Kidney capillary endothelial cell (primary cell): ENCODE data around the gene PRKCQ.
A peak's percentile ranks its signal among the peaks of the same experiment; 100 is the strongest.
"Not testable (repeated sequence)": the region's sequence is repeated elsewhere in the genome, so short reads cannot be mapped to it uniquely, and the experiment has no call there.

Experiments used
- DNase-seq: peaks from one replicate; pipeline ENCODE4 v3.0.0-alpha.2; 2018; ENCODE audit warnings: low spot score

PRKCQ gene

DNA sequence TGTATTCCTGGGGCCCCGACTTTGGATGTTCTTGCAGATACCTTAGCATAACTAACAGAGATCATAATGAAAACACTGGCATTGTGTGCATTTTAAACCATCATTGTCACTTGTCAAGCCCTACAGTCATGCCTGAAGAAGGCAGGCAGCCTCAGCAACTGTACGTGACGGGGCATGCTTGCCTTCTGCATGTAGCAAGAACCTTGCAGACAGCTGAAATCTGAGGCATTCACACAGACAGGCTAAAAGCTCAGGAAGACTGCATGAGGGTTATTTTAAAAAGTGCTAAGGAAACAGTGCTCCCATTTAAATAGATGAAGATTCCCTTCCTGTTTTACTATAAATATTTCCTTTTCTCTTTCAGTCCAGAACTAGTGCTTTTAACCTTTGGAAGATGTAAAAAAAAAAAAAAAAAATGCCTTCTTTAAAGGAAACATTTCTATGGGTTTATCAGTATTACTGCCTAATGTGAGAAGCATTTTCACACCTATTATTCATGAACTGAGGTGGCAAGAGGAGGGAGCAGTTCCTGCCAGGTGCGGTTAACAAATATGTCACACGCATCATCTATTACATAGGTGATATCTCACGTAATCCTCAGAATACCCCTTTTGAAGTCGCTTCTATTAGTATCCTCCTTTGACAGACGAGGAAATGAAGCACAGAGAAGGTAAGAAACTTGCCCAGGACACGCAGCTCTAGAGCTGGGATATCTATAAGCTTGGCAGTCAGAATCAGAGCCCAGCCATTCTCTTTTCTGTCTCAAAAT lies 88.1 kb downstream of the PRKCQ start:
- no peak for DNase-seq

GRCh38 chr10:6490614-6491013 lies 89.5 kb downstream of the PRKCQ start:
- no peak for DNase-seq

- DNase-seq, result no peak
Measured at GRCh38 chr10:6487920-6488319, 92.2 kb downstream of the PRKCQ start.

DNA sequence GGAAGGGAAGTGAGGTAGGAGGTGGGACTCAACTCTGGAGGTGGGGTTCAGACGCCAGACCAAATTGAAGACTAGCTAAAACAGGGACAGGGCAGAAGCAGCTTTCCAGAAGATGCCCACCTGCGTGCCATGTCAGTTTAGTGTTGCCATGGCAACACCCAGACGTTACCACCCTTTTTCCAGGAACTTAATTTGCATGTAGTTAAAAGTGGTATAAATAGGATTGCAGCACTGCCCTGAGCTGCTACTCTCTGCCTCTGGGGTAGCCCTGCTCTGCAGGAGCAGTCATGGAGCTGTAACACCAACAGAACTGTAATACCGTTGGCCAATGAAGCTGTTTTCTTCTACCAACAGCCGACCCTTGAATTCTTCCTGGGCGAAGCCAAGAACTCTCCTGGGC lies 93.8 kb downstream of the PRKCQ start:
- DNase-seq, result no peak

DNA sequence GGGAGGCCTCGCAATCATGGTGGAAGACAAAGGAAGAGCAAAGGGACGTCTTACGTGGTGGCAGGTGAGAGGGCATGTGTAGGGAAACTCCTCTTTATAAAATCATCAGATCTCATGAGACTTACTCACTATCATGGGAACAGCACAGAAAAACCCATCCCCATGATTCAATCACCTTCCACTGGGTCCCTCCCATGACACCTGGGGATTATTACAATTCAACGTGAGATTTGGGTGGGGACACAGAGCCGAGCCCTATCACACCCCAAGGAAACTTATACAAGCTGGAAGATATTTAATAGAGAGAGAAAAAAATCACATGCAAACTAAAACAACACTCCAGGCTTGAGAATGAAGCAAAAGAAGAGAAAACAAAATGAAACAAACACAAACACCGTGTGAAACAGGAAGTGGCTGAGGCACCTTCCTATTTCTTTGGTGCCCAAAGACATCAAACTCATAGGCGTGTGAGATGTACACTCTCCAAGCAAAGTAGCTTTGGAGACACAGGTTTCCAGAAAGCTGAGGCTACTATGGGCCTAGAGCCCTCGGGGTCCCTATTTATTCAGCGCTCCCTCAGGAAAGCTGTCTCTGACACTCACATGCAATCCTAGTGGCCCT lies 97.2 kb downstream of the PRKCQ start:
- no peak for DNase-seq

GRCh38 chr10:6478722-6479121 lies 101.4 kb downstream of the PRKCQ start:
- no peak for DNase-seq

DNA sequence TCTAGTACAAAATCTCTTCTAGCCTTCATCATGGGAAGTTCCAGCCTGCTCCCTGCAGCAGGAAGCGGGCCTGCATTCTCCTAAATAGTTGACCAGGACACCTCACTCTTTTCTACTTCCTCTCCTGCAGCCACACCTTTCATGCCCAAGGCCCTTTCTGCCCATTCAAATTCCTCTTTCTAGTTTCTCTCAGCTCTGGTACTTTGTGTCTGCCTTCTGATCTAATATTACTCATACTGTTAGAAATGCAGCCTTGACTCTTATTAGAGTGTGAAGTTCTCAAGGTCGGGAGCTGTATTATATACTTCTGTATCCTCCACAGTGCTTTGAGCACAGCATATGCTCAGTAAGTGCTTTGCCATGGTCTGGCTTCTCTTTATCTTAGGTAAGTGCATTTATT lies 103.1 kb downstream of the PRKCQ start:
- DNase-seq, result no peak

DNA sequence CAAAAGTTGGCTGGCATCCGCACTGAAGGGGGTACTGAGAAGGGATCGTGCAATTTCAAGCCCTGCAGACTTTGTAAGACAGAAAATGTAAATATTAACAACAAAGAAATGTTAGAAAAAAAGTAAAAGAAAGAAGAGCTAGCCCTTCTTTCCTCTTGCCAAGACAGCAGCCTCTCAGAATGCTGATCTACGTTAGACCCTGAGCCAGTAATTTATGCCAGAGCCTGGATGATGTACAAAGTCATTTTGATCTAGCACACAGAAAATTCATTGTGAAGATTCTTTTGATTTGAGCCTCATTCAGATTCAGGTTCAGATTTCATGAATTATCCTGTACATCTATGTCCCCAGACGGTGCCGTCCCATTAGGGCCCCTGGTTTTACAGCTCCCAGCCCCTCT lies 105.2 kb downstream of the PRKCQ start:
- DNase-seq, result no peak

DNA sequence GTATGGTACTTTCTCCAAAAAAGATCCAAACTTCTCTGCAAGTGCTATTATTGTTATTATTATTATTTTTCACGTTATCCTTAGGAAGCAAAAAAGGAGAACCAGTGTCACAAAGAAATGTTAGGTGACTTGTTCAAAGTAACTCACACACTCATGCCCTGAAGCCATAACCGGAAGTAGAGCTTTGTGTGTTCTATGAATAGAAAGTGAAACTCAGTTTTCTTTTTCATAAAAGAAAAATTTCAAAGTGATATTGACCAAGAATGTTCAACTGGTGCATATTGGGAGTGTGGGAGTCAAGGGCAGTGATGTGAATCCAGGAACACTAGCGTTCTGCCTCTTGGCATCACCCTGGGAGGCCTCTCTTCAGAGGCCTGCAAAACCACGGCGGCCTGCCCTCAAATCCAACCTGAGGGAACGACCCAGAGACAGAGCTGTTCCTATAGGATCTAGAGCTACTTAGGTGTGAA lies 106.1 kb downstream of the PRKCQ start:
- DNase-seq, result peak; percentile 16

DNA sequence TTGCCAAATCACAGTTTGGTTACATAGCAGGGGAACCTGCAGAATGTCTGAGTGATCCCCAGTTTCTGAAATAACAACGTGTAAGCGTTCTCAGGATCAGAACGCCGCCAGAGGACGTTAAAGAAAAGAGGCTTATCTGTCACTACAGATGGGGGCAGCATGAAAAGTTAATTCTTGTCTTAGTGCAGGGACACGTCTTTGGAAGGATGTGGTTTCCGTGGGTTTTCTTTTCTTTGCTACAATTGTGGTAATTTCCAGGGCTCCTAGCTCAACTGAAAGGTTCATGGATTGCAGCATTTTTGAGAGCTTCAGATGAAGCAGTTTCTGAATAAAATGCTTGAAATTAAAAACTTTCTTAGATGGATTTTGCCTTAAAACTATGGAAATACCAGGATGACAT lies 106.6 kb downstream of the PRKCQ start:
- DNase-seq, result no peak

DNA sequence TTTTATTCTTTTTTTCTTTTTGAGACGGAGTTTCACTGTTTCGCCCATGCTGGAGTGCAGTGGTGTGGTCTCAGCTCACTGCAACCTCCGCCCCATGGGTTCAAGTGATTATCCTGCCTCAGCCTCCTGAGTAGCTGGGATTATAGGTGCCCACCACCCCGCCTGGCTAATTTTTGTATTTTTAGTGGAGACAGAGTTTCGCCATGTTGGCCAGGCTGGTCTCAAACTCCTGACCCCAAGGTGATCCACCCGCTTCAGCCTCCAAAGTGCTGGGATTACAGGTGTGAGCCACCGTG lies 107.4 kb downstream of the PRKCQ start:
- DNase-seq, result not testable (repeated sequence)

GRCh38 chr10:6470894-6471618 lies 109.0 kb downstream of the PRKCQ start:
- no peak for DNase-seq

DNA sequence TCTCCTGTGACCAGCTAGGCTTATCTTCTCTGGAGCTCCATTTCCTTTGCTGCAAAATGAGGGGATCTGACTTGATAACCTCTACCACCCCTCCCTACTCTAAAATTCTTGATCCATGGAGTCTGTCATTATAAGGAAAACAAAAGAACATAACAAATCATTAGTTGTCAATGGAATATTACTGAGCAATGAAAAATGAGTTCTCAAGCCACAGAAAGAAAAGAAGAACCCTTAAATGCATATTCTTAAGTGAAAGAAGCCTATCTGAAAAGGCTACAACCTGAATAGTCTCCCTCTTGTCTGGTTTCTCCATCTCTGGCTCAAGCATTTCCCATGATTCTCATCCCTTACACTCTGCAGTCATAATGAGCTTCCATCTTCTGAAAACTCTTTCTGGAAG lies 110.4 kb downstream of the PRKCQ start:
- DNase-seq, result no peak

GRCh38 chr10:6465854-6466601 lies 114.0 kb downstream of the PRKCQ start:
- no peak for DNase-seq

DNA sequence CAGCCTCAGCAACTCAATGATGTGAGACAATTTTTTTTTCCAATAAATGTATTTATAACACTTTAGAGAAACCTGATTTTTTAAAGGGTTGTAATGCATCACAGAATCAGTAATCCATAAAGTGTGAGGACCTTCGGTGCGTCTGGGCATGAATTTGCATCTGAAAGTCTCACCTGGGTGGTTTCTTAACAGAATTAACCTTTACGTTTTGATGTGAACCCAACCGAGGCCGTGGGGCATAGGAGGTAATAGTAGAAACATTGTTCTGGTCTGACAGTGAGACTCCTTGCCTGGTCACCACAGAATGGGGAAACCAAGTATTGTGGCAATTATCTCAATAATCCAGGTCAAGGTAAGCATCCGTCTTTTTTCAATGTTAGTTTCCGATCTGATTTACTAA lies 114.6 kb downstream of the PRKCQ start:
- no peak for DNase-seq

- no peak for DNase-seq
Measured at GRCh38 chr10:6464862-6465430, 115.1 kb downstream of the PRKCQ start.

DNA sequence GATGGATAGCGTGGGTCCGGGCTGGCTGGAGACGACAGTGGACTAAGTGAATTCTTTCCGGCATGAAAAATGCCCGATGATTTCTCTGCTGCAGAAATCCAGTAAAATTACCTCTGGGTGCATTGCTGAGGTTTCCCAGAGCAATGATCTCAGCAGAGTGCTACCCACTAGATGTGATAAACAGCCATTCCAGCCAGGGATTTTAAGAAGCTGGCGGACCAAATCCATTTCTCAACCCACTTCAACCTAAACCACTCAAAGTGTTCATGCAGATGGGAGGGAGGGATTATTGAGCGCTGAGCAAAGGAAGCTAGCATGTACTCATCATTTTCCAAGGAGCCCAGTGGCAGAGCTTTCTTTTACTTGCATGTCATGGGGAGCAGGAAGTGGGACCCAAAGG lies 116.7 kb downstream of the PRKCQ start:
- DNase-seq, result no peak

DNA sequence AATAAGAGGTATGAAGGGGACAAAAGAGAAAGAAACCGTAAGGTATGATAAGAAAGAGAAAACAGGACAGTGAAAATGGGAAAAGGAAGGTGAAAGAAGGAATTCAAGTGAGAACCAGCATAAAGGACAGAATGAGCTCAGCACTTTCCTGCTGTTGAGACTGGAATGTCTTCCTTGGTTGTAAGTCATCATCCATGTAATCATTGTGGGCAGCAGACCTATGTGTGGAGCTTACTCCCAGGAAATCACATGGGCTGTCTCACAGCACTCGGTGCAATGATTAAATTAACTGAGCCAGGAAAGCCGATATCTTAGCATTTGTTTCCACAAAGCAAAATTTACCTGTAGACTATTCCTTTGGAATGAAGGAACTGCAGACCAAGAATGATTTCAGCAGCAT lies 118.1 kb downstream of the PRKCQ start:
- no peak for DNase-seq

DNA sequence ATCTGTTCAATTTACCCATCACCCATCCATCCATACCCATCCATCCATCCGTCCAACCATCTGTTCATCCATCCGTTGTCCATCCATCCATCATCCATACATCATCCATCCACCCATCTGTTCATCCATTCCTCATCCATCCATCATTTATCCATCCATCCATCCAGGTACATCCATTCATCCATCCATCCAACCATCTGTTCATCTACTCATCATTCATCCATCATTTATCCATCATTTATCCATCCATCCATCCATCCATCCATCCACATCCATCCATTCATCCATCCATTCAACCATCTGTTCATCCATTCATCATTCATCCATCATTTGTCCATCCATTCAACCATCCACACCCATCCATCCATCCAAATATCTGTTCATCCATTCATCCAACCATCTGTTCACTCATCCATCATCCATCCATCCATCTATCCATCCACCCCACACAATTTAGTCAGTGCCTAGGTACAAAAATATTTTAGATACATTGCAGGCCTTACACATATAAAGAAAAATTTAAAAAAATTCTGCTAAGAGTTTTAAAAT lies 119.1 kb downstream of the PRKCQ start:
- DNase-seq, result no peak

- DNase-seq, result no peak
Measured at GRCh38 chr10:6458814-6459213, 121.3 kb downstream of the PRKCQ start.

DNA sequence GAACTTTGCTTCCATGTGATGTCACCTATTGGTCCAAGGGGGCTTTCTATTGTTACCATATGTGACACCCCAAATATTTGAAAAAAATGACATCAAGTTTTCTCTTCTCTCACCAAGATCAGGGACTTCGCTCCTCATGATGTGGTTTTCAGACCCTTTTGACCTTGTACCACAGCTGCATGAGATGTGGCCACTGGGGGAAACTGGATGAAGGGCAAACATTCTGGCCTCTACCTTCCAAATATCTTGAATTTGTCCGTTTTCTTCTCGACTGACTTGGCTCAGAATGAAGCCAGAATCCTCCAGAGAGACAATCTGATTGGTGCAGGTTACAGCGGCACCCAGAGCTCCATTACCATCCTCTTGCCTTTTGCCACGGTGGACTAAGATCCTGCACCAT lies 122.7 kb downstream of the PRKCQ start:
- DNase-seq, result no peak

DNA sequence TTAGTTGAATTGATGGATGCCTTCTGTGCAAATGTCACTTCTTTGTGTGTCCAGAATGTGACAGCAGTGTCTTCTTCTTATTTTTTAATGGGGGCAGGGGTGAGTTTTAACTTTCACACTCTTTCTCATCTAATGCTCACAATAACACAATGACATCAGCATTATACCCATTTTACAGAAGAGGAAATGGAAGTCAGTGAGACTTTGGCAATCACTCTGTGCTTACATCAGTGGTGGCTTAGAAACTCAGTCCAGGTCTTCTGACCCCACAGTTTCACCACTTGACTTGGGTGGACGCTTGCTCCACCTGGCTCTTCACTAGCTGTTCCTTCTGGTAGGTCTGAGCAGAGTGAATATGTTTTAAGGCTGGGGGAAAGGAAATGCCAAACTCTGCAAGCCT lies 124.0 kb downstream of the PRKCQ start:
- no peak for DNase-seq
